Heart right ventricle (tissue), 16 donors: ENCODE data around the gene ZFPM1. TPM values are rescaled to one million over a fixed set of nuclear protein-coding genes. Genes with fewer than 3 reads are reported as not detected.

Experiments used
- ATAC-seq, 8 donors: fragments of 200-7000 bp; cut with Tn5 transposase; one replicate each; pipeline ENCODE4 v1.9.1; 2020; ENCODE audit warnings: mild to moderate bottlenecking in 8 of 8, moderate library complexity in 8 of 8, moderate number of reproducible peaks in 1 of 8
- DNase-seq, 2 donors: peaks; one replicate each; pipeline ENCODE4 v3.0.0-alpha.2; 2020
- H3K27ac ChIP-seq, 10 donors: fragments of 200-600 bp; sonication (generic) in 2 of 10; one replicate each; pipeline versions ENCODE4 v1.5.0 to v1.8.0; 2020 to 2022; ENCODE audit warnings: mild to moderate bottlenecking in 3 of 10
- H3K27me3 ChIP-seq, 7 donors: fragments of 200-600 bp; one replicate each; pipeline ENCODE4 v1.8.0; 2021 to 2022; ENCODE audit warnings: mild to moderate bottlenecking in 2 of 7
- H3K36me3 ChIP-seq, 9 donors: fragments of 200-600 bp; sonication (generic) in 1 of 9; one replicate each; pipeline versions ENCODE4 v1.5.0 to v1.8.0; 2020 to 2022; ENCODE audit warnings: mild to moderate bottlenecking in 2 of 9
- H3K4me1 ChIP-seq, 9 donors: fragments of 200-600 bp; sonication (generic) in 1 of 9; one replicate each; pipeline versions ENCODE4 v1.5.0 to v1.8.0; 2020 to 2022; ENCODE audit warnings: mild to moderate bottlenecking in 4 of 9
- H3K4me3 ChIP-seq, 10 donors: fragments of 200-600 bp; sonication (generic) in 2 of 10; one replicate each; pipeline versions ENCODE4 v1.5.0 to v1.8.0; 2020 to 2022; ENCODE audit warnings: mild to moderate bottlenecking in 7 of 10, moderate library complexity in 2 of 10
- H3K9me3 ChIP-seq, 11 donors: fragments of 200-600 bp in 10 of 11; sonication (generic) in 2 of 11; one replicate each; pipeline versions ENCODE4 v1.5.0 to v1.8.0; 2013 to 2022; ENCODE audit warnings: mild to moderate bottlenecking in 2 of 11, control low read depth in 1 of 11, moderate library complexity in 1 of 11
- WGBS, 2 donors: extraction: QIAGEN DNeasy Blood & Tissue Kit; methylation state at CpG; one replicate each; pipeline ENCODE4 v1.1.7; 2013; ENCODE audit warnings: inconsistent platforms in 1 of 2; 5-methylcytosine and 5-hydroxymethylcytosine counted together
- intact Hi-C, 10 donors: fragments of 100-400 bp; cut with DNase I; formaldehyde crosslinking; loops; one replicate each; pipeline versions ENCODE4 v1.11.1 to v1.14.2; 2022
- polyA plus RNA-seq, 2 donors: library from polyadenylated mRNA; stranded (reverse); fragments of 200-250 nt; gene quantifications; one replicate each; pipeline ENCODE4 v1.2.3, GENCODE V29; 2013
- total RNA-seq, 10 donors: library from RNA; stranded (reverse); fragmentation: NEBNext Ultra II Directional in 3 of 10; extraction: Animal tissue kit (Norgen Biotek cat#: 25700) in 3 of 10; gene quantifications; one replicate each; pipeline versions ENCODE4 v1.2.1 to v1.2.4, GENCODE V29; 2021 to 2023
- TF ChIP-seq, protein P1 (sequence below), 9 donors: fragments of 200-600 bp; sonication (generic) in 2 of 9; IDR thresholded peaks; one replicate each; pipeline versions ENCODE4 v1.5.0 to v1.8.0; 2021 to 2022; ENCODE audit warnings: antibody characterized with exemption in 9 of 9, mild to moderate bottlenecking in 5 of 9, moderate library complexity in 1 of 9
- donor health status: Arrhythmogenic right ventricular cardiomyopathy.
- donor health status: ischemic (EF 13 %, LVEDD 7.1; RV severe dilation, severe dysfunction).
- donor health status: healthy with polysubstance abuse.
- donor health status: DM: no; HTN: yes; CAD: no.
- donor health status: DM: no; HTN: no; CAD: no.
- donor health status: ischemic (EF 25% LVEDD 6.9; RV normal size, moderate dysfunction).
- donor health status: ischemic (EF 25% LVEDD 5.7; RV mildly dilated, moderate dysfunction).
- donor health status: healthy.
- donor health status: DM: yes; HTN: yes; CAD: no.
- donor health status: Ischemic cardiomyopathy.
- donor health status: ischemic (EF 35%, LVEDD 5.7; RV mildly dilated, moderate dysfunction).
- donor health status: nonischemic (EF 11% LVEDD 7.7; RV severe dilation, severe dysfunction).
- donor health status: DM: yes; HTN: yes; CAD: no.
- donor health status: PGD.
- donor health status: ischemic (EF 29% LVEDD 5.4; RV normal size, mild dysfunction).
- donor health status: nonischemic (EF 23%, LVEDD 6.1; RV moderate dilation, normal function).

The ZFPM1 gene
- total and polyA plus RNA-seq, 12 donors, result 2.0 to 10.4 (median 4.4) TPM

- DNase-seq, result peak in 1 of 2 donors; percentile 18
- intact Hi-C loops, result loop anchor here in 1 of 10 donors (5.0 kb wide), 1 partner anchor 35 kb away; no protein-coding TSS in a partner anchor
Measured at GRCh38 chr16:88531931-88532433, 78.9 kb downstream of the ZFPM1 start.

GRCh38 chr16:88532434-88533241 lies 79.6 kb downstream of the ZFPM1 start:
- DNase-seq (peak in 1 of 2 donors; percentile 18), ATAC-seq (peak in 5 of 8 donors; percentile 0 to 12 (median 3))
- WGBS, 2 donors, result 84 to 87% methylated on average over 37 of the region's 37 CpGs
- Histone ChIP-seq H3K9me3 (no peaks in the 10 kb centered on the region), H3K4me1 (peaks cover 5 to 26% (median 11%) of the 10 kb centered on the region in 9 donors), H3K27me3 (no peaks in the 10 kb centered on the region), H3K36me3 (no peaks in the 10 kb centered on the region), H3K27ac (peak overlapping the region in 4 of 10 donors; percentile 35 to 49 (median 42)), H3K4me3 (peak overlapping the region in 9 of 10 donors; percentile 25 to 74 (median 44))
- intact Hi-C loops, result loop anchor here in 1 of 10 donors (5.0 kb wide), 1 partner anchor 35 kb away; no protein-coding TSS in a partner anchor
- TF ChIP-seq, protein P1, sequence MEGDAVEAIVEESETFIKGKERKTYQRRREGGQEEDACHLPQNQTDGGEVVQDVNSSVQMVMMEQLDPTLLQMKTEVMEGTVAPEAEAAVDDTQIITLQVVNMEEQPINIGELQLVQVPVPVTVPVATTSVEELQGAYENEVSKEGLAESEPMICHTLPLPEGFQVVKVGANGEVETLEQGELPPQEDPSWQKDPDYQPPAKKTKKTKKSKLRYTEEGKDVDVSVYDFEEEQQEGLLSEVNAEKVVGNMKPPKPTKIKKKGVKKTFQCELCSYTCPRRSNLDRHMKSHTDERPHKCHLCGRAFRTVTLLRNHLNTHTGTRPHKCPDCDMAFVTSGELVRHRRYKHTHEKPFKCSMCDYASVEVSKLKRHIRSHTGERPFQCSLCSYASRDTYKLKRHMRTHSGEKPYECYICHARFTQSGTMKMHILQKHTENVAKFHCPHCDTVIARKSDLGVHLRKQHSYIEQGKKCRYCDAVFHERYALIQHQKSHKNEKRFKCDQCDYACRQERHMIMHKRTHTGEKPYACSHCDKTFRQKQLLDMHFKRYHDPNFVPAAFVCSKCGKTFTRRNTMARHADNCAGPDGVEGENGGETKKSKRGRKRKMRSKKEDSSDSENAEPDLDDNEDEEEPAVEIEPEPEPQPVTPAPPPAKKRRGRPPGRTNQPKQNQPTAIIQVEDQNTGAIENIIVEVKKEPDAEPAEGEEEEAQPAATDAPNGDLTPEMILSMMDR (IDR thresholded peaks at IDR 0.05), result no peak

More at GRCh38 chr16:88531931-88532433, 78.9 kb downstream of the ZFPM1 start:
- TF ChIP-seq, protein P1 (IDR thresholded peaks at IDR 0.05), result no peak
- H3K36me3 ChIP-seq, result no peaks in the 10 kb centered on the region
- ATAC-seq, result peak in 1 of 8 donors; percentile 0
- H3K9me3 ChIP-seq, result no peaks in the 10 kb centered on the region
- H3K27ac ChIP-seq, result no peak overlapping the region
- peaks cover 5 to 33% (median 18%) of the 10 kb centered on the region in 9 donors for H3K4me1 ChIP-seq
- WGBS, 2 donors, result 92 to 93% methylated on average over 34 of the region's 34 CpGs
- H3K27me3 ChIP-seq, result no peaks in the 10 kb centered on the region
- no peak overlapping the region for H3K4me3 ChIP-seq

- Histone ChIP-seq H3K9me3 (no peaks in the 10 kb centered on the region), H3K36me3 (no peaks in the 10 kb centered on the region), H3K27me3 (peaks cover 0 to 5% (median 4%) of the 10 kb centered on the region in 7 donors), H3K4me3 (peak overlapping the region in 9 of 10 donors; percentile 25 to 74 (median 44)), H3K4me1 (peaks cover 5 to 24% (median 10%) of the 10 kb centered on the region in 9 donors), H3K27ac (peak overlapping the region in 6 of 10 donors; percentile 35 to 85 (median 50))
- TF ChIP-seq, protein P1 (IDR thresholded peaks at IDR 0.05), result no peak
- no peak for DNase-seq
- 13 to 27% methylated on average over 43 to 79 of the region's 79 CpGs for WGBS, 2 donors
- intact Hi-C loops, result loop anchor here in 1 of 10 donors (5.0 kb wide), 1 partner anchor 34 kb away; no protein-coding TSS in a partner anchor
- peak in 4 of 8 donors; percentile 6 to 14 (median 8) for ATAC-seq
Measured at GRCh38 chr16:88533381-88533917, 80.4 kb downstream of the ZFPM1 start.
